Activated naive CD8-positive, alpha-beta T cell treated with anti-CD3 and anti-CD28 coated beads, Interleukin-2, amount 50 U/mL, for 24 hours (primary cell): ENCODE measurements around the gene IFNL3.

ENCODE experiments used
- ATAC-seq: fragments of 150-1000 bp; cut with Tn5 transposase; one replicate; pipeline ENCODE4 v1.10.0; 2021
- DNase-seq: peaks from one replicate; pipeline ENCODE4 v3.0.0; 2021
- H3K27ac Mint-ChIP-seq: one replicate; pipeline ENCODE4 v1.8.0; 2021; ENCODE audit warnings: mild to moderate bottlenecking, mixed read lengths
- H3K27me3 Mint-ChIP-seq: one replicate; pipeline ENCODE4 v1.8.0; 2021; ENCODE audit warnings: mixed read lengths
- H3K36me3 Mint-ChIP-seq: one replicate; pipeline ENCODE4 v1.8.0; 2021; ENCODE audit warnings: low read depth, mixed read lengths
- H3K4me1 Mint-ChIP-seq: one replicate; pipeline ENCODE4 v1.8.0; 2021; ENCODE audit warnings: mixed read lengths
- H3K4me3 Mint-ChIP-seq: one replicate; pipeline ENCODE4 v1.8.0; 2021; ENCODE audit warnings: mild to moderate bottlenecking, moderate library complexity, mixed read lengths
- H3K9me3 Mint-ChIP-seq: one replicate; pipeline ENCODE4 v1.8.0; 2021; ENCODE audit warnings: mixed read lengths

IFNL3 gene

GRCh38 chr19:39196860-39197562 is 47.8 kb downstream of the IFNL3 start, which contains the start of gene NCCRP1:
Gene NCCRP1 (plus strand): TSS chr19:39196964. CDS start chr19:39196983, 19 bp downstream.
- Mint-ChIP-seq H3K27me3 (peaks cover 64% of the 10 kb centered on the region), H3K4me3 (peak within 1 kb of the TSS; percentile 41), H3K9me3 (no peaks in the 10 kb centered on the region), H3K4me1 (peaks cover 13% of the 10 kb centered on the region), H3K27ac (no peak within 1 kb of the TSS), H3K36me3 (no peaks in the 10 kb centered on the region)
- peak; percentile 8 for DNase-seq
- ATAC-seq: no peak

- H3K36me3 Mint-ChIP-seq: no peaks in the 10 kb centered on the region
- ATAC-seq: no peak
- peaks cover 58% of the 10 kb centered on the region for H3K27me3 Mint-ChIP-seq
- no peak for DNase-seq
- no peaks in the 10 kb centered on the region for H3K9me3 Mint-ChIP-seq
- H3K4me3 Mint-ChIP-seq: no peak overlapping the region
- H3K27ac Mint-ChIP-seq: no peak overlapping the region
- H3K4me1 Mint-ChIP-seq: peaks cover 13% of the 10 kb centered on the region
Measured at GRCh38 chr19:39196320-39196719, 48.5 kb downstream of the IFNL3 start.

DNA sequence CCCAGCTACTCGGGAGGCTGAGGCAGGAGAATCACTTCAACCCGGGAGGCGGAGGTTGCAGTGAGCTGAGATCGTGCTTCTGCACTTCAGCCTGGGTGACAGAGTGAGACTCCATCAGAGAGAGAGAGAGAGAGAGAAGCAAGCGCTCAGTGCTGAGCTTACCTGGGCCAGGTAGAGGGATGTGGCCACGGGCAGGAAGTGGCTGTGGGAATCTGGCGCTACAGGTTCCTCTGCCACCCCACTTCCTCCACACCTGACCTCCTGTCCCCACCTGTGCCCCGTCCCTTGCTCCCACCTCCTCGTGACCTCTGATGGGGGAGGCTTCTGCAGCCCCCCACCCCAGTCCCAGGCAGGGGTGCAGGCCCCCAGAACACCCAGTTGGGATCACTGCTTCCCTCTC is 49.1 kb downstream of the IFNL3 start:
- DNase-seq (no peak), ATAC-seq (no peak)
- Mint-ChIP-seq H3K27me3 (peaks cover 54% of the 10 kb centered on the region), H3K36me3 (no peaks in the 10 kb centered on the region), H3K4me3 (no peak overlapping the region), H3K27ac (no peak overlapping the region), H3K4me1 (peaks cover 13% of the 10 kb centered on the region), H3K9me3 (no peaks in the 10 kb centered on the region)

GRCh38 chr19:39194832-39195542 is 49.8 kb downstream of the IFNL3 start:
- no peak overlapping the region for H3K4me3 Mint-ChIP-seq
- no peaks in the 10 kb centered on the region for H3K9me3 Mint-ChIP-seq
- no peak overlapping the region for H3K27ac Mint-ChIP-seq
- no peak for DNase-seq
- H3K27me3 Mint-ChIP-seq: peaks cover 51% of the 10 kb centered on the region
- peaks cover 13% of the 10 kb centered on the region for H3K4me1 Mint-ChIP-seq
- H3K36me3 Mint-ChIP-seq: no peaks in the 10 kb centered on the region
- no peak for ATAC-seq

- Mint-ChIP-seq H3K4me1 (peaks cover 13% of the 10 kb centered on the region), H3K4me3 (no peak overlapping the region), H3K27me3 (peaks cover 50% of the 10 kb centered on the region), H3K36me3 (no peaks in the 10 kb centered on the region), H3K9me3 (no peaks in the 10 kb centered on the region), H3K27ac (no peak overlapping the region)
- ATAC-seq (no peak), DNase-seq (no peak)
Measured at GRCh38 chr19:39193803-39194202, 51.0 kb downstream of the IFNL3 start.
